Stimulated activated CD4-positive, alpha-beta T cell treated with anti-CD3 and anti-CD28 coated beads, Interleukin-2, amount 100 ng/mL, for 48 hours (primary cell): ENCODE data around the gene ADAP1.
"Not testable (repeated sequence)": the region's sequence is repeated elsewhere in the genome, so short reads cannot be mapped to it uniquely, and the experiment has no call there.

ENCODE experiments used
- DNase-seq, 2 donors: peaks; one replicate each; pipeline ENCODE4 v3.0.0-alpha.2; 2020

Gene ADAP1

GRCh38 chr7:954330-955238 lies at the start of gene ADAP1:
Gene ADAP1, minus strand, starts transcription at chr7:954680. Its CDS starts 203 bp downstream, at chr7:954477.
- peak; percentile 44 to 54 for DNase-seq

GRCh38 chr7:1002445-1002844 lies 48.0 kb upstream of the ADAP1 start:
- DNase-seq: not testable (repeated sequence)

- not testable (repeated sequence) for DNase-seq
These were observed 47.5 kb upstream of the ADAP1 start for GRCh38 chr7:1002026-1002425.

- not testable (repeated sequence) for DNase-seq
These were observed 46.7 kb upstream of the ADAP1 start for GRCh38 chr7:1001069-1001770.

- no peak for DNase-seq
These were observed 45.8 kb upstream of the ADAP1 start for GRCh38 chr7:999941-1000935.

DNA sequence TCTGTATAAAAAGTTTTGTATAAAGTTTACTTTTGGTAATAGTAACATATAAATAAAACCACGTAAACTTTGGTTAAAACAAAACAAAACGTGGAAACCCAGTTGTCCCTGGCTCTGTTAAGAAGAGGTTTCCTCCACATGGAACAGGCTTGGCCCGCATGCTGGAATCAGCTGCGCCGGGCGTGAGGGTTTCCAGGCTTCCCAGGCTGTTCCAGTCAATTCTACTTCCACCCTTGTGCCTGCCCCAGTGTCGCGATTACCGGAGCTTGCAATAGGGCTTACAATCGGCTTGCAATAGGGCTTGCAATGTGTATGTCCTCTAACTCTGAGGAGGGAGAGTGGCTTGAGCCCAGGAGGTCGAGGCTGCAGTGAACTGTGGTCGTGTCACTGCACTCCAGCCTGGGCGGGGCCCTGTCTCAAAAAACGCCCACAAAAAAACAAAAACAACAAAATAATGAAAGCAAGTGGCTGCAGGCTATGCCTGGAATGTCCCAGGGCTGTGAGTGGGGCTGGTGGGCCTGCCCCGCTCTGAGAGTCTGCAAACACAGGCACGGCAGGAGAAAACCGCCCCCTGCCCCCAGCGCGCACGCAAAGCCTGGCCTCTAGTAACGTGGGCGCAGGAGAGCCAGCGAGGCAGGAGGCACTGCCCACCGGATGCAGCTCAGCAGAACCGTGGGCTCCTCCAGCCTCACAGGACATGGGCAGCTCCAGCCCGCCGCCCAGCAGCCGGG lies 44.8 kb upstream of the ADAP1 start:
- DNase-seq: no peak

GRCh38 chr7:997404-998395 lies 43.2 kb upstream of the ADAP1 start:
- no peak for DNase-seq

GRCh38 chr7:996079-996872 lies 41.8 kb upstream of the ADAP1 start:
- no peak for DNase-seq

- no peak for DNase-seq
These were observed 41.1 kb upstream of the ADAP1 start for GRCh38 chr7:995571-995970.

GRCh38 chr7:994592-995308 lies 40.3 kb upstream of the ADAP1 start:
- DNase-seq: no peak

- peak; percentile 95 to 97 for DNase-seq
These were observed 38.5 kb upstream of the ADAP1 start for GRCh38 chr7:992709-993607.

DNA sequence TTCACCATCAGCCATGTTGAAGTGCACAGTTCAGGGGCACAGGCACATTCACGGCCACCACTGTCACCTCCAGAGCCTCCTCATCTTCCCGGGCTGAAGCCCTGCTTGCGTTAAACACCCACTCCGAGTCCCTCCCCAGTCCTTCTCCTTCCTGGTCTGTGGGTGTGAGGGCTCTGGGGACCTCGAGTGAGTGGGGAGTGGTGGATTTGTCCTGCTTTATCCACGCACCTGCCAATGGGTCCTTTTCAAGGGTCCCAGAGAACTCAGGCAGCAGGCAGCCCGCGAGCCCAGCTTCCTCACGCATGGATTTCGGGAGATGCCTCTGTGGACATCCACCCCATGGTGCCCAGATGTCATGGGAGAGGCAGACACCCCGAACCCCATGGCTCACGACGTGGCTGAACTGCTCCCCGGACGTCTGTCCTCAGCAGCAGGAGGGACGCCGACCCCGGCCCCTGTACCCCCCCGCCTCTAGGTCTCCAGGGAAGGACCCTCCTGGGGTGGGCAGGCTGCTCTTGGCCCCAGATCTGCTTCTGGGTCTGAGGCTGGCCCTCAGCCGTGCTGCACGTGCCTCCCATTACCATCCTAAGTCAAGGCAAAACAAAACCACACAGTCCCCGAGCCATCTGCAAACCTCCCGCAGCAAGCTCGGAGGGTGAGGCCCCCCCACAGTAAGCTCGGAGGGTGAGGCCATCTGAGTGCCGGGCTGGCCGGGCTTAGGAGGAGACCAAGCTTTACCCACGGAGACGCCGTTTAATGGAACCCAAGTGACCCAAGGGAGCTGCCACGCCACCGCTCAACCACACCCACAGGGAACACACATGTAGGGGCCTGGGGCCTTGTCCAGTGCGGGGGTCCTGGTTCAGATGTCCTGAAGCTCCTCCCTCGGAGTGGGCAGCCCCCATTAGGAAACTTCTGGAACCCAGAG lies 37.5 kb upstream of the ADAP1 start:
- DNase-seq: no peak

DNA sequence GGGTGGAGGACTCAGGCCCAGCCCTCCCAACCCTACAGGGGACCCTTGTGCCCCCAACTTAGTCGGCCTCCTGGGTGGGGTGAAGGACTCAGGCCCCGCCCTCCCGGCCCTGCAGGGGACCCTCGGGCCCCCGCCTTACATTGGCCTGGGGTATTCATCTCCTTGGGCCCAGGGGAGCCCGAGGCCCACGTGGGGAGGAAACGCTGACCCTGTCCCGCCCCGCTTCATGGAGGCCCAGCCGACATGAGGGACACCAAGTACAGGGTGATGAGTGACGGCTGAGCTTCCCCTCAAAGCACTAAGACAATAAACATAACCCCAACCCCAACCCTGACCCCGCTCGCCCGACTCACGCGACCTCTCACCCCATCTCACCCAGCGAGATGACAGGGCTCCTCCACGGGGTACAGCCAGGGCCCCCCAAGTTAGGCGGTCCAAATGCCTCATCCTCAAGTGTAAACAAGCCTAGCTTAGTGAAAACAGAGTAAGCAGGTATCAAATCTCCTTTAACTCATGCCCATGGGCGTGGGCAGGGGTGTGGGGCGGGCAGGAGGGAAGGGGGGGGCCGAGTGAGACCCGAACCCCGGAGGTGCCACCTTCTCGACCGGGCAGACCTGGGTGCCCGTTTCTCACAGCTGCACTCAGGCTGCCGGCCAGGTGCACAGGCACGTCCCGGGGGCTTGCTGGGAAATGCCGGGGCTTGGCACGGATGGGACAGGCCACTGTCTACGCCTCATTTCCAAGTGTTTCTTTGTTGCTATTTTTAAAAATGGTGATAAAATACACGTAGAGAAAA lies 36.7 kb upstream of the ADAP1 start:
- DNase-seq: no peak

GRCh38 chr7:990352-990932 lies 36.0 kb upstream of the ADAP1 start:
- no peak for DNase-seq

GRCh38 chr7:988963-989529 lies 34.6 kb upstream of the ADAP1 start:
- no peak for DNase-seq
